HG03064 (cell line): ENCODE measurements around the gene ERGIC1.

Source experiments
- ATAC-seq: cut with Tn5 transposase; IDR thresholded peaks from one replicate; pipeline ENCODE4 v1.9.1; 2021; ENCODE audit warnings: low read depth; ENCODE audit not compliant: unreplicated experiment

Gene ERGIC1

GRCh38 chr5:172913117-172913850 is 79.2 kb downstream of the ERGIC1 start:
- ATAC-seq: no peak

DNA sequence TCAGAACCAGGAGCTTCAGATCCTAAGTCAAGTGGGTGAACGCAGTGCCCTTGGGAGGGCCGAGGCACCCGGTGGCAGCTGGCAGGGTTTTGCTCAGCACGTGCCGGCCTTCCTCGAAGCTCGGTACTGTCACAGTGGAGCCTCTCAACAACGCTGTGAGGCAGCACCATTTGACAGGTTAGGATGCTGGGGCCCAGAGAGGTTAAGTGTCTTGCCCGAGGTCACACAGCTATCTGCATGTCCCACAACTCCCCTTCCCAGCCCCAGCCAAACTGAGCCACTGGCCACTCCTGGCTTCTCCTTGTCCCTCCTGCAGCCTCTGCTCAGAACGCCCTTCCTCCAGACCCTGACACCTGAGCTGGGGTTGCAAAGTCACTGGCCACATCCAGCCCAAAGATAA is 81.5 kb downstream of the ERGIC1 start:
- ATAC-seq: no peak

- ATAC-seq: no peak
Observed at GRCh38 chr5:172918421-172919371, 84.6 kb downstream of the ERGIC1 start.

DNA sequence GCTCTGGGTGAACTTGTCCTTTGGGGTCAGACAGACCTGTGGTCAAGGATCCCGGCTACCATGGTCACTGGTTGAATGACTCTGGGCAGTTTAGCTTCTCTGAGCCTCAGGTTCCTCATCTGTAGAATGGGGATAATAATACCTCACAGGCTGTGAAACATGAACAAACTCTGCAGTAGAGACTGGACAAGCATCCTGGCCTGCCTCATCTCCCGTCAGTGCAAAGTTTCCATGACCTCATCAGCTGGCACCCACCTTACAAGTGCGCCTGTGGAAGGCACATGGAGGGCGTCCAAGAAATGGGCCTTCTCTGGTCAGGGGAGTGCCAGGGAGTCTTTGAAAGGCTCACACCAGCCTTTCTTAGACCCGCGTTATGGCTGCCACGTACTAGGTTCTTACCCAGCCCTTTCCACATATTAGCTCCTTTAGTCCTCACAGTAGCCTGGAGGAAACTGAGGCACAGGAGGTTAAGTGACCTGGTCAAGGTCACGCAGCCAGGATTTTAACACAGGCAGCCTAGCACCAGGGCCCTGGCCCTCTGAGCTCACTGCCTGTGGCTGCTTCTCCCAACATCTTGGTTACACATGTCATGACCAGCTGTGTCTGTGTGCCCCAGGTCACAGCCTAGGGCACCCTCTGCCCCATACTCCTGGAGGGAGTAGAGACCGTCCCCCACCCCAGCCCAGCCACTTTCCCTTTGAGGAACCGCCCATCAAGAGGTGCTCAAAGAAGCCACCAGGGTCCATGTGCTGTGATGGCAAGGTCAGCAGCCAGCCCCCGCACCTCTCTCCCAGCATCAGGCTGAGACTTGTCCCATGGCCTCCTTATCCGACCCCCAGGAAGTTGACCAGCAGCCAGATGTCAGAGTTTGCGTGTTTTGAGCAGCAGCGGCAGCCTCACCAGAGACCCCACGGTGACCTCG is 85.7 kb downstream of the ERGIC1 start:
- ATAC-seq: no peak

DNA sequence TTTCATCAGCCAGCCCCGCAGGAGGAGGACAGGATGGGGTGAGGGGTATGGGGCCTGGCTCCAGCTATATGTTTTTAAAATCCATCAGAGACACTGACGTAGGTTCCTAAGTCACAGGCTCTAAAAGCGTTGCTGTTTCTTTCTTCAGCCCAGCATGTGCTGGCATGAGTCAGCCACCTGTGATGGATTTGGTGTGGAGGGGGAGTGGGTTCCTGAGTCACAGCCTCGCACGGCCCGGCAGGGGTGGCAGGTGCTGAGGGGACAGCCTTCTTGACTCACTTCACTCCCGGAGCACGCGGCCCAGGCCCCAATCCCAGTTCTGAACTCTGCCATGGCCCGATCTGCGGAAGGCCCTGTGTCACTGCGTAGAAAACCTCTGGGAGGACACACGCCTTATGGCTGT is 86.4 kb downstream of the ERGIC1 start:
- no peak for ATAC-seq

DNA sequence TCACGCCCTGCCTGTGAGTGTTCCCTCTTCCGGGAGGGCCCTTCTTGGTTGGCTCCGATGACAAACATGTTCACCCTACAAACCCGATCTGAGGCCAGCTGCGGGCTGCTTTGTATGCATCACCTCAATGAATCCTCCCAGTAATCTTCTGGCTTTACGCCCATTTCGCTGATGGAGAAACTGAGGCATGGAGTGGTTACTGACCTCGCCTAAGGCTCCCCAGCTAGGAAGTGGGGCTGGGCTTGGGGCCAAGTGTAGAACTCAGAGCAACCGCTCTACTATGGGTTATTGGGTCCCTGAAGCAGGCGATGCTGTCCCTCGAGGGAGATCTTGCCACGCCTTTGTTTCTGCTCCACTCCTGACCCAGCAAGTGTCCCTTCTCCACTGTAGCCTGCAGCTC is 86.9 kb downstream of the ERGIC1 start:
- no peak for ATAC-seq

GRCh38 chr5:172921906-172922305 is 87.9 kb downstream of the ERGIC1 start:
- no peak for ATAC-seq

DNA sequence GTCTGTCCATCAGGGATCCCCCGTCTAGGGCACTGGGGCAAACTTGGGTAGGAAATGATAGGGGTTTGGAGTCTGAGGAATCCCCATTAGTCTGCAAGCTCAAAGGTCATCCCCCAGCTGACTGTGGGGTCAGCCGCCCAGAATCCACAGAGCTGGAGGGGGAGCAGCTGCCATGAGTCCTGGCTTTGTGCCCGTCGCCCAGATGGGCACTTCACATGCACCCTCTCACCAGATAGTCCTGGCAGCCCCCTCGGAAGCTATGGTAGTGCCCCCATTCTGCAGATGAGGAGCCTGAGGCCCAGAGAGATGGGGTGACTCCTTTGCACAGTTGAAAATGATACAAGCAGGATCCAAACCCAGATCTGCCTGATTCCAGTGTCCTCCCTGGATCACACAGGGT is 89.5 kb downstream of the ERGIC1 start:
- no peak for ATAC-seq

DNA sequence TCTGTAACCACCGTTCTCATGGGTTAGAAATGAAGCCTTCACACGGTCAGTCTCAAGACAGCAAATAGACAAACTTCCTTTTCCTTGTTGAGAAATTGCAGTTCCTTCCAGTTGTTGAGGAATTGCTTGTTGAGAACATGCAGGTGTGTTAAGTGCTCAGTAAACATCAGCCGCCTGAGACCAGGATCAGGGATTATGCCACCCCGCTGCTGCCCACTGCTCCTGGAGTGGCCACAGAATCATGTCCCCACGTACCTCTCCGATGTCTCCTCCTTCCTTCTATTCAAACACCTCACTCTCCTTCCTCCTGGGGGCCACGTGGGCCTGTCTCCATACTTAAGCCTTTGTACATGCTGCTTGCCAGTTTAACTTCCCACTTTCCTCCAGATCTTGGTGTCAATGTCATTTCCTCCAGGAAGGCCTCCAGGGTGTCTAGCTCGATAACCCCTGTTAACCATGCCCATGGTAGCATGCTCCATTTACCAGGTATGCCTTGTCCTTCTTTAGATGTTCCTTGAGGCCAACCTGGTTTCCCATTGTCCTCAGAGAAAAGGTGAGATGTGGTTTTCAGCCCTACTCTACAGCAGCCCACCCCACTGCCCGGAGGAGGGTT is 91.4 kb downstream of the ERGIC1 start:
- ATAC-seq: no peak

DNA sequence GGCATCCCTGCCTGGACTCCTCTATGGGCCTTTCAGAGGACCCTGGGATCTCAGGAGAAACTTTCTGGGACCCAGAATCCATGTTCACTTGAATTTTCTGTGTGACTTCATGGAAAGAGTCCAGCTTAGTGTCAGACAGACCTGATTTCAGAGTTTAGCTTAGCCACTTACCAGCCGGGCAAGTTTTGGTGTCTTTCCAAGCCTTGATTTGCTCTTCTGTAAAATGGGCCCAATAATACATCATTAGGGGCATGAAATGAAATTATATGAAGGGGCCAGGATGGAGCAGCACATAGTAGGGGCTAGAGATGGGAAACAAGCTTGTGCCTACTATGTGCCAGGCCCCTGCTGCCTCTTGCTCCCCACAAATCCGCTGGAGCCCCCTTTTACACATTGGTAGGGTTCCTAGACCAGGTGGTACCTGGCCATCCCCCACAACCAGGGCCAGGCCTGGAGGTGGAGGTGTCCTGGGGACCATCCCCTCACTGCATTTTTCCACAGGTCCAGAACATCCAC is 92.0 kb downstream of the ERGIC1 start:
- ATAC-seq: no peak

- no peak for ATAC-seq
Observed at GRCh38 chr5:172926796-172927195, 92.7 kb downstream of the ERGIC1 start.

DNA sequence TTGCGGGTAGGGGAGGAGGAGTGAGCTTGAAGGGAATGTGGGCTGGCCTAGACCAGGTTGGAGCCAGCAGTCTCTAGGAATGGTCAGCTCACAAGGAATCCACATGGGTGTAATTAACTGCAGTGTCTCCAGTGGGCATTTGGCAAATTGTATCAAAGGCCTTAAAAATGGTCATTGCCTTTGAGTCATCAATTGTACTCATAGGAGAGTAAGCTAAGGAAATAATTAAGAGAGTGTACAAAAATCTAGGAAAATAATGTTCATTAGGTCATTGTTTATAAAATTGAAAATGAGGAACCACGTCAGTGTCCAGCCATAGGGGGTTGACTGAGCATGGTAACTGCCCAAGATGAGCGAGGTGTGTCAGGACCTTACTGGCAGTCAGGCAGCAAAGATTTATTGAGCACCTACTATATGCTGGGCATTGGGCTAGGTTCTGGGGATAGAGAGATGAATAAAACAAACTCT is 95.4 kb downstream of the ERGIC1 start:
- no peak for ATAC-seq

DNA sequence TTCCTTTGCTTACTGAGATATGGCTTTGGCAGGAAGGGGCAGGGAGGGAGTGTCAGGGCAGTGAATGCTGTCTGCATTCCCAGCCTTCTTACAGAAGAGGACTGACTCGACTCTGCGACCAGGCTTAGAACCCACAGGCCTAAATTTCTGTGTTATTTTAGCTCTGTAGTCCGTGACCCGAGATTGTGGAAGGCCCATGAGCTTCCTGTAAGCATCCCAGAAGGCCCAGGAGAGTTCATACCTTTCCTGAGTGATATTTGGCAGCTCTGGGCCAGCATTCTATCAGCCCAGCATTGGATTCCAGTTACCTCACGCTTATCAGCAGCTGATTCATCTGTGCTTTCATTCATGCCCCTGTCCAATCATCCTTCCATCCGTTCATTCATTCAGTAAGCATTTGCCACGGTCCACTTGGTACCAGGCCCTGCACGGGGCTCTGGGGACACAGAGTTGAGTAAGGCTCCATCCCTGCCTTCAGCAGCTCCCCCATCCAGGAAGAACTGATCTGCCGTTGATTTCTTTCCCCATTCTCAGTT is 97.0 kb downstream of the ERGIC1 start:
- ATAC-seq: peak; percentile 63

GRCh38 chr5:172932313-172933017 is 98.4 kb downstream of the ERGIC1 start:
- ATAC-seq: no peak

- ATAC-seq: no peak
Observed at GRCh38 chr5:172933238-172933637, 99.2 kb downstream of the ERGIC1 start.

- ATAC-seq: no peak
Observed at GRCh38 chr5:172935096-172935495, 101.0 kb downstream of the ERGIC1 start.

- no peak for ATAC-seq
Observed at GRCh38 chr5:172936401-172936800, 102.3 kb downstream of the ERGIC1 start.

GRCh38 chr5:172939071-172939470 is 105.0 kb downstream of the ERGIC1 start:
- ATAC-seq: no peak
